Fibroblast of lung (primary cell): ENCODE measurements around the gene THUMPD1. TPM values are rescaled to one million over a fixed set of nuclear protein-coding genes. Genes with fewer than 3 reads are reported as not detected.

Experiments
- DNase-seq, 2 donors: peaks; one replicate each; pipeline versions ENCODE4 v3.0.0 to v3.0.0-alpha.2; 2010; ENCODE audit warnings: low read depth in 2 of 2
- H2AFZ ChIP-seq: 2 replicates; pipeline ENCODE4 v1.5.1; 2012; ENCODE audit warnings: low read length, control low read depth, inconsistent platforms
- H3K27ac ChIP-seq: 2 replicates; pipeline ENCODE4 v1.5.1; 2011; ENCODE audit warnings: low read length, control low read depth; ENCODE audit not compliant: insufficient read depth
- H3K27me3 ChIP-seq: 2 replicates; pipeline ENCODE4 v1.5.1; 2011; ENCODE audit warnings: mild to moderate bottlenecking, low read length; ENCODE audit not compliant: control insufficient read depth, insufficient read depth
- H3K36me3 ChIP-seq: 2 replicates; pipeline ENCODE4 v1.5.1; 2011; ENCODE audit warnings: low read length; ENCODE audit not compliant: control insufficient read depth, insufficient read depth
- H3K4me1 ChIP-seq: 2 replicates; pipeline ENCODE4 v1.5.1; 2011; ENCODE audit warnings: low read length; ENCODE audit not compliant: control insufficient read depth, insufficient read depth; ENCODE audit errors: extremely low read depth
- H3K4me2 ChIP-seq: 2 replicates; pipeline ENCODE4 v1.5.1; 2011; ENCODE audit warnings: low read length, control low read depth; ENCODE audit not compliant: insufficient read depth; ENCODE audit errors: extremely low read depth
- H3K4me3 ChIP-seq, 4 experiments: fragments of 200-600 bp in 1 of 4; sonication (generic) in 1 of 4; replicated peaks in 1 of 4; 2 replicates each; pipeline ENCODE4 v1.5.1; 2011 to 2016; ENCODE audit warnings: low read length in 4 of 4, low read depth in 3 of 4, mild to moderate bottlenecking in 3 of 4, control low read depth in 2 of 4, inconsistent platforms in 1 of 4, mixed read lengths in 1 of 4; ENCODE audit not compliant: insufficient read depth in 1 of 4; ENCODE audit errors: control extremely low read depth in 1 of 4
- H3K79me2 ChIP-seq: 2 replicates; pipeline ENCODE4 v1.5.1; 2012; ENCODE audit warnings: mild to moderate bottlenecking, low read length, inconsistent platforms; ENCODE audit not compliant: control insufficient read depth, insufficient read depth
- H3K9ac ChIP-seq: 2 replicates; pipeline ENCODE4 v1.5.1; 2011; ENCODE audit warnings: mild to moderate bottlenecking, low read length, control low read depth; ENCODE audit not compliant: insufficient read depth
- H3K9me3 ChIP-seq: 2 replicates; pipeline ENCODE4 v1.5.1; 2012; ENCODE audit warnings: low read depth, low read length; ENCODE audit not compliant: control insufficient read depth, insufficient read depth
- H4K20me1 ChIP-seq: 2 replicates; pipeline ENCODE4 v1.5.1; 2011; ENCODE audit warnings: low read length; ENCODE audit not compliant: control insufficient read depth, insufficient read depth; ENCODE audit errors: extremely low read depth
- EZH2 ChIP-seq: IDR thresholded peaks from 2 replicates; pipeline ENCODE4 v1.5.1; 2012; ENCODE audit warnings: low read length, control low read depth, mild to moderate bottlenecking; ENCODE audit errors: missing control alignments
- polyA plus RNA-seq, 2 donors: library from polyadenylated mRNA; depleted of rRNA in 1 of 2; stranded (reverse) in 1 of 2; unstranded in 1 of 2; fragments of >200 nt; gene quantifications; 2 replicates each; pipeline ENCODE4 v1.2.1, GENCODE V29; 2011 to 2012; ENCODE audit warnings: missing spikeins in 1 of 2
- total RNA-seq: library from RNA; depleted of rRNA; stranded (reverse); fragments of >200 nt; gene quantifications from 2 replicates; pipeline ENCODE4 v1.2.1, GENCODE V29; 2014
- TF ChIP-seq, protein P1 (sequence below), 2 donors: IDR thresholded peaks in 1 of 2; conservative IDR thresholded peaks in 1 of 2; 1 replicate in 1 of 2; 2 replicates in 1 of 2; pipeline ENCODE4 v1.5.1; 2011 to 2012; ENCODE audit warnings: low read length in 2 of 2, control low read depth in 1 of 2, inconsistent platforms in 1 of 2, low read depth in 1 of 2, mild to moderate bottlenecking in 1 of 2

The THUMPD1 gene
- total and polyA plus RNA-seq, 2 donors (not counting 1 experiment from before 2014, with no cell fraction given), result 31.0 to 54.3 TPM

- TF ChIP-seq EZH2, result no peak
- TF ChIP-seq, protein P1, sequence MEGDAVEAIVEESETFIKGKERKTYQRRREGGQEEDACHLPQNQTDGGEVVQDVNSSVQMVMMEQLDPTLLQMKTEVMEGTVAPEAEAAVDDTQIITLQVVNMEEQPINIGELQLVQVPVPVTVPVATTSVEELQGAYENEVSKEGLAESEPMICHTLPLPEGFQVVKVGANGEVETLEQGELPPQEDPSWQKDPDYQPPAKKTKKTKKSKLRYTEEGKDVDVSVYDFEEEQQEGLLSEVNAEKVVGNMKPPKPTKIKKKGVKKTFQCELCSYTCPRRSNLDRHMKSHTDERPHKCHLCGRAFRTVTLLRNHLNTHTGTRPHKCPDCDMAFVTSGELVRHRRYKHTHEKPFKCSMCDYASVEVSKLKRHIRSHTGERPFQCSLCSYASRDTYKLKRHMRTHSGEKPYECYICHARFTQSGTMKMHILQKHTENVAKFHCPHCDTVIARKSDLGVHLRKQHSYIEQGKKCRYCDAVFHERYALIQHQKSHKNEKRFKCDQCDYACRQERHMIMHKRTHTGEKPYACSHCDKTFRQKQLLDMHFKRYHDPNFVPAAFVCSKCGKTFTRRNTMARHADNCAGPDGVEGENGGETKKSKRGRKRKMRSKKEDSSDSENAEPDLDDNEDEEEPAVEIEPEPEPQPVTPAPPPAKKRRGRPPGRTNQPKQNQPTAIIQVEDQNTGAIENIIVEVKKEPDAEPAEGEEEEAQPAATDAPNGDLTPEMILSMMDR (conservative IDR thresholded peaks at IDR 0.05 in 1 of 2, IDR thresholded peaks at IDR 0.05 in 1 of 2; ENCODE audit: low read depth in 1 of 2, low read length in 2 of 2), result no peak
- Histone ChIP-seq H3K9me3 (no peaks in the 10 kb centered on the region), H3K79me2 (no peaks in the 10 kb centered on the region), H3K27me3 (no peaks in the 10 kb centered on the region), H2AFZ (no peak overlapping the region), H3K9ac (no peak overlapping the region), H3K4me1 (no peaks in the 10 kb centered on the region), H3K4me2 (no peak overlapping the region), H3K4me3 (no peak overlapping the region), H3K27ac (no peak overlapping the region), H4K20me1 (no peaks in the 10 kb centered on the region), H3K36me3 (no peaks in the 10 kb centered on the region)
- no peak for DNase-seq
Measured at GRCh38 chr16:20683812-20684211, 57.8 kb downstream of the THUMPD1 start.

Other genes with a start within 250 kb of the THUMPD1 start
- not detected in 2 replicates for gene ACSM2B, start 165.5 kb downstream of the THUMPD1 start, total RNA-seq
- gene ACSM2B, start 165.5 kb downstream of the THUMPD1 start, polyA plus RNA-seq, result not detected in 2 replicates
- gene ACSM1, start 44.1 kb downstream of the THUMPD1 start, total RNA-seq, result not detected in 2 replicates
- not detected in 2 replicates for gene ACSM1, start 44.1 kb downstream of the THUMPD1 start, polyA plus RNA-seq
- gene ACSM3, start 22.2 kb upstream of the THUMPD1 start, total RNA-seq, result 1.3 and 2.3 TPM in 2 replicates
- gene ACSM3, start 22.2 kb upstream of the THUMPD1 start, polyA plus RNA-seq, result 0.29 and 0.32 TPM in 2 replicates
- 22.3 and 30.1 TPM in 2 replicates for gene ERI2, start 64.7 kb upstream of the THUMPD1 start, total RNA-seq
- gene ERI2, start 64.7 kb upstream of the THUMPD1 start, polyA plus RNA-seq, result 10.5 and 14.5 TPM in 2 replicates
- gene REXO5, start 64.7 kb upstream of the THUMPD1 start, total RNA-seq, result 3.1 and 9.1 TPM in 2 replicates
- 5.6 and 8.0 TPM in 2 replicates for gene REXO5, start 64.7 kb upstream of the THUMPD1 start, polyA plus RNA-seq
- gene DCUN1D3, start 158.5 kb upstream of the THUMPD1 start, total RNA-seq, result 30.8 and 42.8 TPM in 2 replicates
- gene DCUN1D3, start 158.5 kb upstream of the THUMPD1 start, polyA plus RNA-seq, result 18.7 and 20.4 TPM in 2 replicates
- gene LYRM1, start 159.0 kb upstream of the THUMPD1 start, total RNA-seq, result 87.1 and 131 TPM in 2 replicates
- gene LYRM1, start 159.0 kb upstream of the THUMPD1 start, polyA plus RNA-seq, result 54.9 and 55.3 TPM in 2 replicates